ENCODE measurements around the gene FAM53A. TPM values are rescaled to one million over a fixed set of nuclear protein-coding genes. Genes with fewer than 3 reads are reported as not detected.
"Not testable (repeated sequence)": the region's sequence is repeated elsewhere in the genome, so short reads cannot be mapped to it uniquely, and the experiment has no call there.

The FAM53A gene
- total RNA-seq, 1 donor from 2014 or later = 1.8 TPM

GRCh38 chr4:1610791-1611500, 73.2 kb downstream of the FAM53A start:
- no peak overlapping the region for H3K27ac Mint-ChIP-seq (ENCODE audit: unreplicated experiment)
- H3K27me3 Mint-ChIP-seq (ENCODE audit: unreplicated experiment) = peaks cover 12% of the 10 kb centered on the region
- H3K4me3 Mint-ChIP-seq (ENCODE audit: unreplicated experiment) = no peak overlapping the region
- H3K4me1 Mint-ChIP-seq (ENCODE audit: unreplicated experiment) = no peaks in the 10 kb centered on the region
- no peak for TF ChIP-seq CTCF (IDR thresholded peaks at IDR 0.05; ENCODE audit: unreplicated experiment)
- H3K36me3 Mint-ChIP-seq (ENCODE audit: low read depth, unreplicated experiment) = no peaks in the 10 kb centered on the region
- no peaks in the 10 kb centered on the region for H3K9me3 Mint-ChIP-seq (ENCODE audit: unreplicated experiment)
- DNase-seq (ENCODE audit: low spot score) = no peak

DNA sequence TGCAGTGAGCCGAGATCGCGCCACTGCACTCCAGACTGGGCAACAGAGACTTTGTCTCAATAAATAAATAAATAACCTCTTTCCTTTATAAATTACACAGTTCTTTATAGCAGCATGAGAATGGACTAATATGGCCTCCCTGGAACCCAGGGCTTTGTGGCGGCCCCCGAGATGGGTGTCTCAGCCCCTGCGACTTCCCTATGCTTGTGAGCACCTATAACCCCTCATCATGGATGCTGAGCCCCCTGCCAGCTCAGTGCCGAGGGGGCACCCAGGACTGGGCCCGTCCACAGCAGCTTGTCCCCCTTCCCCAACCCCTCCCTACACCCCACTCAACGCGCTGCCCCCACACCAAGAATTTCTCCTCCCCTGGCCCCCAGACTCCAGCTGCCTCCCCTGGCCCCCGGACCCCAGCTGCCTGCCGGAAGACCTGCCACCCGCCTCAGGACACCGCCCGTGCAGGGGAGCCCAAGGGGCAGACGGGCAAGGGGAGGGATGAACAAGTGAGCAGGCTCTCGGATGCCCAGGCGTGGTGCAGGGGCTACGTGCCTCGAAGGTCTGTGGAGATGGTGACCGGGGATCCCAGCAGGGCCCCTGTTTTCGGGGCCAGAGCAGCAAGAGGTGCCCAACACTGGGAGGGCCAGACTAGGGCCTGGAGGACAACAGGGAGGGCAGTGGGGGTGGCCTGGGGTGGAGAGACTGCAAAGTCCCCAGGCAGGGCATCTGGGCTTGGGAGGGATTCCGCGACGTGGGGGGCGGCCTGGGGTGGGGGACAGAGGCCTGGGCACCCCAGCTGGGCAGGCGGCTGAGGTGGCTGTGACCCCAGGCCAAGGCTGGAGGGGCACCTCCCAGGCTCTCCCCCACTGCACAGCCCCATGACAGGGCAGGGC, 74.0 kb downstream of the FAM53A start:
- no peaks in the 10 kb centered on the region for H3K9me3 Mint-ChIP-seq (ENCODE audit: unreplicated experiment)
- no peak overlapping the region for H3K4me3 Mint-ChIP-seq (ENCODE audit: unreplicated experiment)
- peaks cover 14% of the 10 kb centered on the region for H3K27me3 Mint-ChIP-seq (ENCODE audit: unreplicated experiment)
- H3K36me3 Mint-ChIP-seq (ENCODE audit: low read depth, unreplicated experiment) = no peaks in the 10 kb centered on the region
- no peak overlapping the region for H3K27ac Mint-ChIP-seq (ENCODE audit: unreplicated experiment)
- H3K4me1 Mint-ChIP-seq (ENCODE audit: unreplicated experiment) = no peaks in the 10 kb centered on the region
- DNase-seq (ENCODE audit: low spot score) = no peak
- no peak for TF ChIP-seq CTCF (IDR thresholded peaks at IDR 0.05; ENCODE audit: unreplicated experiment)

DNA sequence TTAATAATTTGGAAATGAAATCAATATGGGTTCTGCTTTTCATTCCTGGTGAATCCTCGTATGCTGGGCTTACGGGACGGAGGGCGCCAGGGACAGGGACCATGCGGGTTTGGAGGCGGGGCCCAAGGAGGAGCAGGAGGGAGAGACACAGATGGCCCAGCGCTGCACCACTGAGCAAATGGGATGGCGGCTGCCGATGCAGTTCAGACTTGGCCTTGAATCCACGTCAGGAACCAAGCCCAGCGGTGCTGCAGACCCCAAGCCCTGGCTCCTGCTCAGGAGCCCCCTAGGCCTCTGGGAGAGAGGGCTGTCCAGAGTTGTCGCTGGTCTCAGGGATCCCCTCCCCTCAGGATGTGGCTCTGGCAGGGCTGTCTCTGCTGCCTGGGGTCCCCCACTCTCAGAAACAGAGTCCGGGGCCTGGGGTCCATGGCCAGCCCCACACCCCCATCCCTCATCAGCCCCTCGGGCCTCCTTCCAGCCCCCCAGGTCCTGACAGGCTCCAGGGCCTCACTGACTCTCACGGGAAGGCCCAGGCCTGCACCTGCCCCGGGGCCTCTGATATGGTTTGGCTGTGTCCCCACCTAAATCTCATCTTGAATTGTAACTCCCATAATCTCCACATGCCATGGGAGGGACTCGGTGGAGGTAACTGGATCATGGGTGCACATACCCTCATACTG, 75.2 kb downstream of the FAM53A start:
- Mint-ChIP-seq H3K4me1 (ENCODE audit: unreplicated experiment) (no peaks in the 10 kb centered on the region), H3K27ac (ENCODE audit: unreplicated experiment) (no peak overlapping the region)
- TF ChIP-seq CTCF (IDR thresholded peaks at IDR 0.05; ENCODE audit: unreplicated experiment) = no peak

GRCh38 chr4:1608196-1608820, 75.8 kb downstream of the FAM53A start:
- H3K27ac Mint-ChIP-seq (ENCODE audit: unreplicated experiment) = no peak overlapping the region
- no peak for TF ChIP-seq CTCF (IDR thresholded peaks at IDR 0.05; ENCODE audit: unreplicated experiment)
- H3K4me3 Mint-ChIP-seq (ENCODE audit: unreplicated experiment) = no peak overlapping the region
- no peaks in the 10 kb centered on the region for H3K36me3 Mint-ChIP-seq (ENCODE audit: low read depth, unreplicated experiment)
- no peaks in the 10 kb centered on the region for H3K9me3 Mint-ChIP-seq (ENCODE audit: unreplicated experiment)
- peaks cover 9% of the 10 kb centered on the region for H3K27me3 Mint-ChIP-seq (ENCODE audit: unreplicated experiment)
- DNase-seq (ENCODE audit: low spot score) = no peak
- no peaks in the 10 kb centered on the region for H3K4me1 Mint-ChIP-seq (ENCODE audit: unreplicated experiment)

More for the DNA sequence above, 75.2 kb downstream of the FAM53A start:
- peaks cover 14% of the 10 kb centered on the region for H3K27me3 Mint-ChIP-seq (ENCODE audit: unreplicated experiment)
- no peaks in the 10 kb centered on the region for H3K36me3 Mint-ChIP-seq (ENCODE audit: low read depth, unreplicated experiment)
- H3K9me3 Mint-ChIP-seq (ENCODE audit: unreplicated experiment) = no peaks in the 10 kb centered on the region
- H3K4me3 Mint-ChIP-seq (ENCODE audit: unreplicated experiment) = no peak overlapping the region
- no peak for DNase-seq (ENCODE audit: low spot score)

GRCh38 chr4:1607436-1608195, 76.5 kb downstream of the FAM53A start:
- not testable (repeated sequence) for H3K36me3 Mint-ChIP-seq (ENCODE audit: low read depth, unreplicated experiment); H3K4me3 Mint-ChIP-seq (ENCODE audit: unreplicated experiment); H3K9me3 Mint-ChIP-seq (ENCODE audit: unreplicated experiment); DNase-seq (ENCODE audit: low spot score); H3K27me3 Mint-ChIP-seq (ENCODE audit: unreplicated experiment); H3K27ac Mint-ChIP-seq (ENCODE audit: unreplicated experiment); H3K4me1 Mint-ChIP-seq (ENCODE audit: unreplicated experiment)
